T-helper 2 cell treated with Interferon-gamma antibody and Interleukin-4, amounts not matched to agents 100 ng/mL and 5 ng/mL, for 36 hours (primary cell): ENCODE results near the gene GRIK4. TPM values are rescaled to one million over a fixed set of nuclear protein-coding genes. Genes with fewer than 3 reads are reported as not detected.

Experiments used
- intact Hi-C: fragments of 100-400 bp; cut with micrococcal nuclease; formaldehyde crosslinking; loops from one replicate; pipeline ENCODE4 v1.15.1; 2023
- total RNA-seq: library from RNA; stranded (reverse); gene quantifications from 2 replicates; pipeline ENCODE4 v1.2.3, GENCODE V29; 2022

The GRIK4 gene
- total RNA-seq, 1 donor from 2014 or later: not detected

DNA sequence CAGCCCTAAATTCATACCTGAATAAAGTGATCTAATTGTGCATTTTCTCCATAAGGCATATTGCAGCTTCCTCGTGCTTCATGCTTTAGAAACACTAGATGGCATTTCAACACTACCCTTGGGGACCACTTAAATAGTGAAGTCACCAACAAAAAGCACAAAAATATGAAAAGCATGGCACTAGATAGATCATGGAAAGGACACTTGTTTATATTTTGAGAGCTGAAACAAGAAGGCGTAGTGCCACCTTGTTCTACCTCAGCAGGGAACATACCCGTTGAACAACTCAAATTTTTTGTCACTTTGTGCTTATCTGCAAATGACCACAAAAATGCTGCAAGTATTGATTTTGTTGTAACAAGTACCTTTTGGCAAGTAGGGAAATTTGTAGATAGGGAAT, 521.0 kb downstream of the GRIK4 start:
- intact Hi-C loops: no loop called here

DNA sequence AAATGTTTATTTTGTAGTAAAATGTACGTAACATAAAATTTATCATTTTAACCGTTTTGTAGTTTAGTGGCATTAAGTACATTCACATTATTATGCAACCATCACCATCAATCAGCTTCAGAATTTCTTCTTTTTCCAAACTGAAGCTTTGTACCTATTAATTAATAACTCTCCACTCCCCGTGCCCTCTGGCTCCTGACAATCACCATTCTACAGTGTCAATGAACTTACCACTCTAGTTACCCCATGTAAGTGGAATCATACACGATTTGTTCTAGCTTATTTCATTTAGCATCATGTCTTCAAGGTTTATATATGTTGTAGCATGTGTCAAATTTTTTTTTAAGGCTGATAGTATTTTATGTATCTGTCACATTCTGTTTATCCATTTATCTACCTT, 522.1 kb downstream of the GRIK4 start:
- intact Hi-C loops: no loop called here

- intact Hi-C loops: no loop called here
These were observed 523.7 kb downstream of the GRIK4 start for GRCh38 chr11:121035169-121035755.

DNA sequence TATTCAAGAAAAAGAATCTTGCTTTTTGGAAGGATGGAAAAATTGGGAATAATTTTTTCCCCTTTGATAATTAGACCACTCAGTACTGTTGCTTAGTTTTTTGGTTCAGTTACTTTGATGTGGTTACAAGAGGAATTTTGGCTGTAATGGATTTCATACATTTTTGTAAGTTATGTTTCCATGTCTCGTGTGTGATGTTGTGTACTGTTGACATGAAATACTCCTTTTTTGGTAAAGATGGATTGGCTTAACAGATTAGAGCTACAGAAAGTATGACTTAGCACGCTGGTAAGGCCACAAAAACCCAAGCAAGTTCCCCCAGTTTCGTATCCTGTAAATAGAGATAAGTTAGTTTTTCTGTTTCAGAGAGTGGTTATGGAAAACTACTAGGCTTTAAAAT, 524.2 kb downstream of the GRIK4 start:
- intact Hi-C loops: no loop called here

- intact Hi-C loops: no loop called here
These were observed 525.5 kb downstream of the GRIK4 start for GRCh38 chr11:121037016-121037415.

Other genes starting within 250 kb of the GRIK4 start
- gene TLCD5, start 186.4 kb upstream of the GRIK4 start, total RNA-seq: 0.27 and 0.50 TPM in 2 replicates
- 9.6 TPM in 2 replicates for gene ARHGEF12, start 175.3 kb upstream of the GRIK4 start, total RNA-seq